SU-DHL-6 (cell line): ENCODE data around the gene BCAS1.

Source experiments
- H2AFZ ChIP-seq: fragments of 200-600 bp; sonication (generic); 2 replicates; pipeline ENCODE4 v1.6.1; 2014; ENCODE audit warnings: low read depth, mild to moderate bottlenecking, moderate library complexity, mixed read lengths, antibody characterized with exemption, low read length; ENCODE audit not compliant: severe bottlenecking
- H3F3A ChIP-seq: fragments of 200-600 bp; shearing (Covaris generic); 2 replicates; pipeline ENCODE4 v1.6.0; 2016; ENCODE audit warnings: antibody characterized with exemption, mild to moderate bottlenecking; ENCODE audit not compliant: insufficient read depth
- H3K27ac ChIP-seq: fragments of 200-600 bp; sonication (generic); 2 replicates; pipeline ENCODE4 v1.5.1; 2016; ENCODE audit warnings: low read depth, mild to moderate bottlenecking, low read length, moderate library complexity, mixed read lengths
- H3K27me3 ChIP-seq: fragments of 200-600 bp; sonication (generic), shearing (Covaris generic); 2 replicates; pipeline ENCODE4 v1.6.0; 2014; ENCODE audit warnings: mild to moderate bottlenecking, low read length
- H3K36me3 ChIP-seq: fragments of 200-600 bp; sonication (generic); 2 replicates; pipeline ENCODE4 v1.6.1; 2014; ENCODE audit warnings: mild to moderate bottlenecking, low read length, mixed read lengths
- H3K4me2 ChIP-seq: fragments of 300-600, 200-600 bp; shearing (Covaris generic), sonication (generic); 2 replicates; pipeline ENCODE4 v1.6.0; 2014; ENCODE audit warnings: low read length, low read depth, mild to moderate bottlenecking; ENCODE audit not compliant: poor library complexity, severe bottlenecking
- H3K4me3 ChIP-seq: fragments of 200-600 bp; sonication (generic); 2 replicates; pipeline ENCODE4 v1.5.1; 2014; ENCODE audit warnings: antibody characterized with exemption, low read length, mild to moderate bottlenecking, mixed read lengths; ENCODE audit not compliant: insufficient read depth, poor library complexity, severe bottlenecking
- H3K79me2 ChIP-seq: fragments of 200-600 bp; sonication (generic); 2 replicates; pipeline ENCODE4 v1.6.1; 2014; ENCODE audit warnings: mild to moderate bottlenecking, low read length, moderate library complexity; ENCODE audit not compliant: insufficient read depth
- H3K9ac ChIP-seq: fragments of 200-600 bp; sonication (generic); 2 replicates; pipeline ENCODE4 v1.7.0; 2014; ENCODE audit warnings: mild to moderate bottlenecking, low read length
- H3K9me2 ChIP-seq: fragments of 200-600 bp; sonication (generic); replicated peaks from 2 replicates; pipeline ENCODE4 v1.6.1; 2014; ENCODE audit warnings: low read length; ENCODE audit not compliant: insufficient read depth
- H3K9me3 ChIP-seq: fragments of 200-600 bp; sonication (generic); 2 replicates; pipeline ENCODE4 v1.6.1; 2014; ENCODE audit warnings: low read length, mixed read lengths; ENCODE audit not compliant: insufficient read depth
- H4K20me1 ChIP-seq: fragments of 200-600 bp; sonication (generic); 2 replicates; pipeline ENCODE4 v1.6.1; 2014; ENCODE audit warnings: low read depth, mild to moderate bottlenecking, antibody characterized with exemption, low read length, moderate library complexity, mixed read lengths
- EZH2phosphoT487 ChIP-seq: fragments of 200-600 bp; sonication (generic), shearing (Covaris generic); conservative IDR thresholded peaks from 2 replicates; pipeline ENCODE4 v1.6.1; 2018; ENCODE audit warnings: mild to moderate bottlenecking, antibody characterized with exemption, low read length, moderate library complexity, mixed read lengths
- TF ChIP-seq, protein P1 (sequence below): fragments of 200-600 bp; sonication (generic); IDR thresholded peaks from one replicate; pipeline ENCODE4 v1.5.1; 2017; ENCODE audit warnings: antibody characterized with exemption, mild to moderate bottlenecking, low read length, moderate library complexity; ENCODE audit not compliant: insufficient read depth, poor library complexity, severe bottlenecking

Gene BCAS1

GRCh38 chr20:54020868-54021267 is 49.5 kb downstream of the BCAS1 start:
- Histone ChIP-seq H3F3A (no peaks in the 10 kb centered on the region), H3K9me3 (no peaks in the 10 kb centered on the region), H3K4me2 (no peak overlapping the region), H3K9me2 (no peaks in the 10 kb centered on the region), H3K27ac (no peak overlapping the region), H3K9ac (no peak overlapping the region), H3K36me3 (no peaks in the 10 kb centered on the region), H3K4me3 (no peak overlapping the region), H4K20me1 (no peaks in the 10 kb centered on the region), H3K79me2 (no peaks in the 10 kb centered on the region), H3K27me3 (no peaks in the 10 kb centered on the region), H2AFZ (no peak overlapping the region)
- TF ChIP-seq, protein P1, sequence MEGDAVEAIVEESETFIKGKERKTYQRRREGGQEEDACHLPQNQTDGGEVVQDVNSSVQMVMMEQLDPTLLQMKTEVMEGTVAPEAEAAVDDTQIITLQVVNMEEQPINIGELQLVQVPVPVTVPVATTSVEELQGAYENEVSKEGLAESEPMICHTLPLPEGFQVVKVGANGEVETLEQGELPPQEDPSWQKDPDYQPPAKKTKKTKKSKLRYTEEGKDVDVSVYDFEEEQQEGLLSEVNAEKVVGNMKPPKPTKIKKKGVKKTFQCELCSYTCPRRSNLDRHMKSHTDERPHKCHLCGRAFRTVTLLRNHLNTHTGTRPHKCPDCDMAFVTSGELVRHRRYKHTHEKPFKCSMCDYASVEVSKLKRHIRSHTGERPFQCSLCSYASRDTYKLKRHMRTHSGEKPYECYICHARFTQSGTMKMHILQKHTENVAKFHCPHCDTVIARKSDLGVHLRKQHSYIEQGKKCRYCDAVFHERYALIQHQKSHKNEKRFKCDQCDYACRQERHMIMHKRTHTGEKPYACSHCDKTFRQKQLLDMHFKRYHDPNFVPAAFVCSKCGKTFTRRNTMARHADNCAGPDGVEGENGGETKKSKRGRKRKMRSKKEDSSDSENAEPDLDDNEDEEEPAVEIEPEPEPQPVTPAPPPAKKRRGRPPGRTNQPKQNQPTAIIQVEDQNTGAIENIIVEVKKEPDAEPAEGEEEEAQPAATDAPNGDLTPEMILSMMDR, result no peak
- no peak for TF ChIP-seq EZH2phosphoT487

DNA sequence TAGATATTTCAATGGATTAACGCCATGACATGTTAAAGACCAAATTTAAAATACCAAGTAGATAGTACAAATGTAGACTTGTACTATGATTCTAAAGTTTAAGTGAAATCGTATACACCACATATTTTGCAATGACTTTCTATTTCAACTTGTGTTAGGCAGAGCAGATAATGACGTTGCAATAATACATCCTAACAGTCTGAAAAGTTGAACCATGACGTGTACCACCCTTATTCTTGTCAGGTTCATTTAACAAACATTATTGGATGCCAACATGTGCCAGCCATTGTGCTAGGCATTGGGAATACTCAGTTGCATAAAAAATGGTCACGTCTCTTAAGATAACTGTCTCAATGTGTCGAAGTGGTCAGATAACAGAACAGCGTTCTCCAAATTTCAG is 50.0 kb downstream of the BCAS1 start:
- Histone ChIP-seq H3K27ac (no peak overlapping the region), H3K4me2 (no peak overlapping the region), H3F3A (no peaks in the 10 kb centered on the region), H3K9ac (no peak overlapping the region), H4K20me1 (no peaks in the 10 kb centered on the region), H3K9me3 (no peaks in the 10 kb centered on the region), H3K36me3 (no peaks in the 10 kb centered on the region), H3K4me3 (no peak overlapping the region), H3K27me3 (no peaks in the 10 kb centered on the region), H3K9me2 (no peaks in the 10 kb centered on the region), H3K79me2 (no peaks in the 10 kb centered on the region), H2AFZ (no peak overlapping the region)
- TF ChIP-seq, protein P1, result no peak
- no peak for TF ChIP-seq EZH2phosphoT487

DNA sequence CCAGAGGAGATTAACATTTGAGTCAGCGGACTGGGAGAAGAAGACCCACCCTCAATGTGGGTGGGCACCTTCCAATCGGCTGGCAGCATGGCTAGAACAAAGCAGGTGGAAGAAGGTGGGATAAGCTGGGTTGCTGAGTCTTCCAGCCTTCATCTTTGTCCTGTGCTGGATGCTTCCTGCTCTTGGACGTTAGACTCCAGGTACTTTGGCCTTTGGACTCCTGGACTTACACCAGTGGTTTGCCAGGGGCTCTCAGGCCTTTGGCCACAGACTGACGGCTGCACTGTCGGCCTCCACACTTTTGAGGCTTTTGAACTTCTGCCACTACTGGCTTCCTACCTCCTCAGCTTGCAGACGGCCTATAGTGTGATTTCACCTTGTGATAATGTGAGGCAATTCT is 50.8 kb downstream of the BCAS1 start:
- Histone ChIP-seq H3K9me2 (no peaks in the 10 kb centered on the region), H3K36me3 (no peaks in the 10 kb centered on the region), H3K9ac (no peak overlapping the region), H3K4me2 (no peak overlapping the region), H3K27me3 (no peaks in the 10 kb centered on the region), H4K20me1 (no peaks in the 10 kb centered on the region), H2AFZ (no peak overlapping the region), H3K4me3 (no peak overlapping the region), H3K9me3 (no peaks in the 10 kb centered on the region), H3F3A (no peaks in the 10 kb centered on the region), H3K27ac (no peak overlapping the region), H3K79me2 (no peaks in the 10 kb centered on the region)
- no peak for TF ChIP-seq EZH2phosphoT487
- TF ChIP-seq, protein P1, result no peak
